Astrocyte of the cerebellum (primary cell): ENCODE results near the gene MEIG1.
"Not testable (repeated sequence)": the region's sequence is repeated elsewhere in the genome, so short reads cannot be mapped to it uniquely, and the experiment has no call there.

Experiments
- DNase-seq: peaks from one replicate; pipeline ENCODE4 v3.0.0-alpha.2; 2011; ENCODE audit warnings: low read depth
- H3K4me3 ChIP-seq: 2 replicates; pipeline ENCODE4 v1.5.1; 2011; ENCODE audit warnings: mild to moderate bottlenecking, low read depth, low read length, moderate library complexity
- CTCF ChIP-seq: IDR thresholded peaks from 2 replicates; pipeline ENCODE4 v1.5.1; 2012; ENCODE audit warnings: low read length, low read depth, moderate library complexity, mild to moderate bottlenecking; ENCODE audit errors: missing control alignments
- in situ Hi-C: cut with HindIII; loops from 2 replicates; pipeline ENCODE4 v1.10.0; 2017; ENCODE audit warnings: low sequenced_read_pairs

Gene MEIG1

GRCh38 chr10:14924013-14924412 is 35.2 kb upstream of the MEIG1 start:
- no peak overlapping the region for H3K4me3 ChIP-seq
- DNase-seq: no peak
- TF ChIP-seq CTCF: no peak
- in situ Hi-C loops: no loop called here

- DNase-seq: no peak
- no peak for TF ChIP-seq CTCF
- no peak overlapping the region for H3K4me3 ChIP-seq
- in situ Hi-C loops: no loop called here
These were observed 33.9 kb upstream of the MEIG1 start for GRCh38 chr10:14925268-14925667.

- DNase-seq: no peak
- in situ Hi-C loops: no loop called here
- no peak overlapping the region for H3K4me3 ChIP-seq
- TF ChIP-seq CTCF: no peak
These were observed 33.1 kb upstream of the MEIG1 start for GRCh38 chr10:14926061-14926470.

- in situ Hi-C loops: no loop called here
- H3K4me3 ChIP-seq: no peak overlapping the region
- DNase-seq: no peak
- no peak for TF ChIP-seq CTCF
These were observed 32.3 kb upstream of the MEIG1 start for GRCh38 chr10:14926722-14927416.

- TF ChIP-seq CTCF: no peak
- in situ Hi-C loops: no loop called here
- H3K4me3 ChIP-seq: no peak overlapping the region
- DNase-seq: no peak
These were observed 28.6 kb upstream of the MEIG1 start for GRCh38 chr10:14930610-14931009.

- in situ Hi-C loops: no loop called here
- no peak for TF ChIP-seq CTCF
- no peak overlapping the region for H3K4me3 ChIP-seq
- no peak for DNase-seq
These were observed 22.6 kb upstream of the MEIG1 start for GRCh38 chr10:14936584-14936983.

- DNase-seq, H3K4me3 ChIP-seq, in situ Hi-C loops: not testable (repeated sequence)
These were observed 20.2 kb upstream of the MEIG1 start for GRCh38 chr10:14938971-14939370.

- H3K4me3 ChIP-seq, DNase-seq, in situ Hi-C loops: not testable (repeated sequence)
These were observed 16.8 kb upstream of the MEIG1 start for GRCh38 chr10:14942147-14942949.

GRCh38 chr10:14942950-14943338 is 16.2 kb upstream of the MEIG1 start:
- H3K4me3 ChIP-seq, DNase-seq, in situ Hi-C loops: not testable (repeated sequence)
